Endodermal cell (in vitro differentiated cells): Measurements from ENCODE around the gene NAV2. TPM values are rescaled to one million over a fixed set of nuclear protein-coding genes. Genes with fewer than 3 reads are reported as not detected.

Experiments used
- DNase-seq: peaks from one replicate; pipeline ENCODE4 v3.0.0-alpha.2; 2017
- H3K27ac ChIP-seq: 2 replicates; pipeline ENCODE4 v1.5.1; 2013; ENCODE audit warnings: mild to moderate bottlenecking, low read depth, low read length, moderate library complexity
- H3K27me3 ChIP-seq: 2 replicates; pipeline ENCODE4 v1.6.1; 2013; ENCODE audit warnings: mild to moderate bottlenecking, low read length, moderate library complexity; ENCODE audit not compliant: insufficient read depth, control insufficient read depth, poor library complexity, severe bottlenecking
- H3K36me3 ChIP-seq: 2 replicates; pipeline ENCODE4 v1.7.0; 2013; ENCODE audit warnings: mild to moderate bottlenecking, low read length, moderate library complexity; ENCODE audit not compliant: control insufficient read depth, insufficient read depth
- H3K4me1 ChIP-seq: one replicate; pipeline ENCODE4 v1.7.0; 2013; ENCODE audit warnings: low read length; ENCODE audit not compliant: control insufficient read depth, insufficient read depth
- H3K4me3 ChIP-seq: 2 replicates; pipeline ENCODE4 v1.5.1; 2013; ENCODE audit warnings: mild to moderate bottlenecking, low read length, moderate library complexity
- H3K9ac ChIP-seq: 2 replicates; pipeline ENCODE4 v1.6.1; 2013; ENCODE audit warnings: mild to moderate bottlenecking, low read length, moderate library complexity; ENCODE audit not compliant: poor library complexity, severe bottlenecking; ENCODE audit errors: extremely low read depth
- H3K9me3 ChIP-seq: 2 replicates; pipeline ENCODE4 v1.6.1; 2013; ENCODE audit warnings: mild to moderate bottlenecking, low read length, moderate library complexity; ENCODE audit not compliant: control insufficient read depth
- H3K27ac Mint-ChIP-seq: 2 replicates; pipeline ENCODE4 v1.8.0; 2020; ENCODE audit warnings: mixed read lengths
- H3K27me3 Mint-ChIP-seq: 2 replicates; pipeline ENCODE4 v1.8.0; 2021; ENCODE audit warnings: mild to moderate bottlenecking, mixed read lengths; ENCODE audit not compliant: insufficient read depth
- H3K36me3 Mint-ChIP-seq: 2 replicates; pipeline ENCODE4 v1.8.0; 2020; ENCODE audit warnings: low read depth, mixed read lengths
- H3K4me1 Mint-ChIP-seq: 2 replicates; pipeline ENCODE4 v1.8.0; 2020; ENCODE audit warnings: mixed read lengths
- H3K4me3 Mint-ChIP-seq: 2 replicates; pipeline ENCODE4 v1.8.0; 2020; ENCODE audit warnings: mild to moderate bottlenecking, moderate library complexity, mixed read lengths
- H3K9me3 Mint-ChIP-seq: 2 replicates; pipeline ENCODE4 v1.8.0; 2020; ENCODE audit warnings: mild to moderate bottlenecking, mixed read lengths
- CTCF ChIP-seq: fragments of 200-600 bp; sonication (generic); conservative IDR thresholded peaks from 2 replicates; pipeline ENCODE4 v1.5.0; 2021; ENCODE audit warnings: antibody characterized with exemption, mild to moderate bottlenecking
- WGBS, 2 experiments: methylation state at CpG; one replicate each; pipeline versions ENCODE4 v1.1.5 to v1.1.7; 2013; ENCODE audit warnings: missing lambda C conversion rate in 2 of 2, mixed read lengths in 1 of 2; ENCODE audit not compliant: insufficient coverage in 1 of 2, insufficient read length in 1 of 2; 5-methylcytosine and 5-hydroxymethylcytosine counted together
- total RNA-seq, 2 donors: library from RNA; stranded (reverse); fragmentation: NEBNext Ultra II Directional in 1 of 2; extraction: Animal tissue kit (Norgen Biotek cat#: 25700) in 1 of 2; gene quantifications; 2 replicates in 1 of 2; 3 replicates in 1 of 2; pipeline ENCODE4 v1.2.1, GENCODE V29; 2021

NAV2 gene
- total RNA-seq, 2 donors from 2014 or later, result 37.1 to 42.4 TPM

- Histone ChIP-seq H3K36me3 (peaks cover 6% of the 10 kb centered on the region), H3K27me3 (no peaks in the 10 kb centered on the region), H3K27ac (no peak overlapping the region), H3K9ac (no peak overlapping the region), H3K4me3 (no peak overlapping the region), H3K9me3 (no peaks in the 10 kb centered on the region), H3K4me1 (peaks cover 9% of the 10 kb centered on the region)
- peak; percentile 2 for DNase-seq
- no peak for TF ChIP-seq CTCF
- 98% methylated on average over 4 of the region's 4 CpGs; no CpG with 5 or more reads in 1 of the 2 experiments for WGBS, 2 experiments
- H3K36me3 Mint-ChIP-seq, result peaks cover 76% of the 10 kb centered on the region
- H3K27ac Mint-ChIP-seq, result no peak overlapping the region
- no peaks in the 10 kb centered on the region for H3K27me3 Mint-ChIP-seq
- peaks cover 23% of the 10 kb centered on the region for H3K4me1 Mint-ChIP-seq
- H3K4me3 Mint-ChIP-seq, result no peak overlapping the region
- H3K9me3 Mint-ChIP-seq, result no peaks in the 10 kb centered on the region
Measured at GRCh38 chr11:20047006-20047768, 334.6 kb downstream of the NAV2 start.

- DNase-seq, result peak; percentile 13
- Mint-ChIP-seq H3K27ac (no peak overlapping the region), H3K4me1 (peaks cover 17% of the 10 kb centered on the region), H3K27me3 (no peaks in the 10 kb centered on the region), H3K36me3 (peaks cover 81% of the 10 kb centered on the region), H3K9me3 (no peaks in the 10 kb centered on the region), H3K4me3 (no peak overlapping the region)
- Histone ChIP-seq H3K9ac (no peak overlapping the region), H3K27ac (no peak overlapping the region), H3K9me3 (no peaks in the 10 kb centered on the region), H3K27me3 (no peaks in the 10 kb centered on the region), H3K4me3 (no peak overlapping the region), H3K4me1 (peaks cover 3% of the 10 kb centered on the region), H3K36me3 (peaks cover 6% of the 10 kb centered on the region)
- WGBS, 2 experiments, result 71 to 86% methylated on average over 1 to 2 of the region's 2 CpGs
- TF ChIP-seq CTCF, result no peak
Measured at GRCh38 chr11:20047769-20048154, 335.1 kb downstream of the NAV2 start.

- Mint-ChIP-seq H3K4me3 (no peak overlapping the region), H3K4me1 (peaks cover 12% of the 10 kb centered on the region), H3K27me3 (no peaks in the 10 kb centered on the region), H3K27ac (peak overlapping the region; percentile 71), H3K36me3 (peaks cover 83% of the 10 kb centered on the region), H3K9me3 (no peaks in the 10 kb centered on the region)
- Histone ChIP-seq H3K4me3 (no peak overlapping the region), H3K27me3 (no peaks in the 10 kb centered on the region), H3K36me3 (peaks cover 6% of the 10 kb centered on the region), H3K9me3 (no peaks in the 10 kb centered on the region), H3K9ac (no peak overlapping the region), H3K4me1 (no peaks in the 10 kb centered on the region), H3K27ac (no peak overlapping the region)
- no peak for DNase-seq
- TF ChIP-seq CTCF, result no peak
- 92 to 94% methylated on average over 3 of the region's 3 CpGs for WGBS, 2 experiments
Measured at GRCh38 chr11:20048246-20048645, 335.6 kb downstream of the NAV2 start.
